HEK293 (cell line): ENCODE data around the gene GPAT2.
"Not testable (repeated sequence)": the region's sequence is repeated elsewhere in the genome, so short reads cannot be mapped to it uniquely, and the experiment has no call there.

Source experiments
- HIC1 ChIP-seq: fragments of 450-650 bp; formaldehyde crosslinking; IDR thresholded peaks from 2 replicates; pipeline ENCODE4 v1.5.1; 2016; ENCODE audit warnings: missing biosample characterization, missing genetic modification characterization
- IKZF3 ChIP-seq: fragments of 450-650 bp; IDR thresholded peaks from 2 replicates; pipeline ENCODE4 v1.5.0; 2018; ENCODE audit warnings: missing biosample characterization, mild to moderate bottlenecking, missing genetic modification characterization, moderate library complexity
- RBAK ChIP-seq: fragments of 450-650 bp; formaldehyde crosslinking; IDR thresholded peaks from 2 replicates; pipeline ENCODE4 v1.5.1; 2016; ENCODE audit warnings: missing biosample characterization, missing genetic modification characterization
- SALL2 ChIP-seq: fragments of 450-650 bp; formaldehyde crosslinking; IDR thresholded peaks from 2 replicates; pipeline ENCODE4 v1.5.0; 2017; ENCODE audit warnings: missing biosample characterization, mild to moderate bottlenecking, missing genetic modification characterization, borderline replicate concordance
- ZBTB20 ChIP-seq: fragments of 450-650 bp; formaldehyde crosslinking; IDR thresholded peaks from 2 replicates; pipeline ENCODE4 v1.5.1; 2016; ENCODE audit warnings: missing biosample characterization, missing genetic modification characterization
- ZNF133 ChIP-seq: fragments of 450-650 bp; formaldehyde crosslinking; IDR thresholded peaks from 2 replicates; pipeline ENCODE4 v1.5.1; 2016; ENCODE audit warnings: missing biosample characterization, missing genetic modification characterization
- ZNF24 ChIP-seq: fragments of 450-650 bp; formaldehyde crosslinking; IDR thresholded peaks from 2 replicates; pipeline ENCODE4 v1.5.1; 2016; ENCODE audit warnings: missing biosample characterization, missing genetic modification characterization
- ZNF274 ChIP-seq, 2 experiments: fragments of 200-500 bp in 1 of 2; fragments of 450-650 bp in 1 of 2; sonication (Bioruptor generic) in 1 of 2; formaldehyde crosslinking in 1 of 2; IDR thresholded peaks; 2 replicates each; pipeline versions ENCODE4 v1.5.1 to v1.6.1; 2014 to 2016; ENCODE audit warnings: borderline replicate concordance in 1 of 2, inconsistent platforms in 1 of 2, low read length in 1 of 2, missing biosample characterization in 1 of 2, missing genetic modification characterization in 1 of 2
- ZNF341 ChIP-seq: fragments of 450-650 bp; formaldehyde crosslinking; IDR thresholded peaks from 2 replicates; pipeline ENCODE4; 2016; ENCODE audit warnings: low read depth, missing biosample characterization, missing genetic modification characterization
- ZNF510 ChIP-seq: fragments of 450-650 bp; formaldehyde crosslinking; IDR thresholded peaks from 2 replicates; pipeline ENCODE4 v1.5.1; 2018; ENCODE audit warnings: mild to moderate bottlenecking, missing genetic modification characterization, missing biosample characterization; ENCODE audit not compliant: insufficient replicate concordance
- ZNF670 ChIP-seq: fragments of 450-650 bp; formaldehyde crosslinking; IDR thresholded peaks from 2 replicates; pipeline ENCODE4 v1.5.1; 2016; ENCODE audit warnings: missing biosample characterization, missing genetic modification characterization, low read depth
- ZSCAN30 ChIP-seq: fragments of 450-650 bp; IDR thresholded peaks from 2 replicates; pipeline ENCODE4 v1.5.1; 2018; ENCODE audit warnings: missing biosample characterization, mild to moderate bottlenecking, missing genetic modification characterization, moderate library complexity
- TF ChIP-seq, protein P1 (sequence below): fragments of 450-650 bp; IDR thresholded peaks from 2 replicates; pipeline ENCODE4 v1.5.1; 2018; ENCODE audit warnings: missing biosample characterization, mild to moderate bottlenecking, missing genetic modification characterization
- TF ChIP-seq, protein P2 (sequence below): fragments of 450-650 bp; formaldehyde crosslinking; IDR thresholded peaks from 2 replicates; pipeline ENCODE4 v1.5.1; 2016; ENCODE audit warnings: missing biosample characterization, missing genetic modification characterization

- TF ChIP-seq ZNF510 (tag by site-specific recombination); ZNF341 (tag by site-specific recombination); IKZF3 (tag by site-specific recombination); ZNF274 (IDR thresholded peaks at IDR 0.05; ENCODE audit: low read length); ZNF274 (tag by site-specific recombination; IDR thresholded peaks at IDR 0.05; ENCODE audit: borderline replicate concordance); ZSCAN30; ZNF24; ZNF133 (tag by site-specific recombination); SALL2 (tag by site-specific recombination); ZBTB20; RBAK; ZNF670 (tag by site-specific recombination); HIC1 (tag by site-specific recombination): not testable (repeated sequence)
- TF ChIP-seq, protein P1, sequence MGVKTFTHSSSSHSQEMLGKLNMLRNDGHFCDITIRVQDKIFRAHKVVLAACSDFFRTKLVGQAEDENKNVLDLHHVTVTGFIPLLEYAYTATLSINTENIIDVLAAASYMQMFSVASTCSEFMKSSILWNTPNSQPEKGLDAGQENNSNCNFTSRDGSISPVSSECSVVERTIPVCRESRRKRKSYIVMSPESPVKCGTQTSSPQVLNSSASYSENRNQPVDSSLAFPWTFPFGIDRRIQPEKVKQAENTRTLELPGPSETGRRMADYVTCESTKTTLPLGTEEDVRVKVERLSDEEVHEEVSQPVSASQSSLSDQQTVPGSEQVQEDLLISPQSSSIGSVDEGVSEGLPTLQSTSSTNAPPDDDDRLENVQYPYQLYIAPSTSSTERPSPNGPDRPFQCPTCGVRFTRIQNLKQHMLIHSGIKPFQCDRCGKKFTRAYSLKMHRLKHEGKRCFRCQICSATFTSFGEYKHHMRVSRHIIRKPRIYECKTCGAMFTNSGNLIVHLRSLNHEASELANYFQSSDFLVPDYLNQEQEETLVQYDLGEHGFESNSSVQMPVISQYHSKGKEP (tag by site-specific recombination): not testable (repeated sequence)
- TF ChIP-seq, protein P2, sequence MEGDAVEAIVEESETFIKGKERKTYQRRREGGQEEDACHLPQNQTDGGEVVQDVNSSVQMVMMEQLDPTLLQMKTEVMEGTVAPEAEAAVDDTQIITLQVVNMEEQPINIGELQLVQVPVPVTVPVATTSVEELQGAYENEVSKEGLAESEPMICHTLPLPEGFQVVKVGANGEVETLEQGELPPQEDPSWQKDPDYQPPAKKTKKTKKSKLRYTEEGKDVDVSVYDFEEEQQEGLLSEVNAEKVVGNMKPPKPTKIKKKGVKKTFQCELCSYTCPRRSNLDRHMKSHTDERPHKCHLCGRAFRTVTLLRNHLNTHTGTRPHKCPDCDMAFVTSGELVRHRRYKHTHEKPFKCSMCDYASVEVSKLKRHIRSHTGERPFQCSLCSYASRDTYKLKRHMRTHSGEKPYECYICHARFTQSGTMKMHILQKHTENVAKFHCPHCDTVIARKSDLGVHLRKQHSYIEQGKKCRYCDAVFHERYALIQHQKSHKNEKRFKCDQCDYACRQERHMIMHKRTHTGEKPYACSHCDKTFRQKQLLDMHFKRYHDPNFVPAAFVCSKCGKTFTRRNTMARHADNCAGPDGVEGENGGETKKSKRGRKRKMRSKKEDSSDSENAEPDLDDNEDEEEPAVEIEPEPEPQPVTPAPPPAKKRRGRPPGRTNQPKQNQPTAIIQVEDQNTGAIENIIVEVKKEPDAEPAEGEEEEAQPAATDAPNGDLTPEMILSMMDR (tag by site-specific recombination): not testable (repeated sequence)
Measured at GRCh38 chr2:95991351-95992094, 43.2 kb downstream of the GPAT2 start, which contains the start of gene ANKRD36C.
